ENCODE measurements around the gene SLC35B1. TPM values are rescaled to one million over a fixed set of nuclear protein-coding genes. Genes with fewer than 3 reads are reported as not detected.
A peak's percentile ranks its signal among the peaks of the same experiment; 100 is the strongest.

SLC35B1 gene
- total RNA-seq, 3 donors from 2014 or later (not counting 1 experiment from before 2014, with no cell fraction given) = 74.0 to 121 (median 90.2) TPM

- Mint-ChIP-seq H3K27ac (no peak overlapping the region), H3K36me3 (peaks cover 7% of the 10 kb centered on the region), H3K9me3 (no peaks in the 10 kb centered on the region), H3K4me1 (peaks cover 21 to 22% of the 10 kb centered on the region in 2 donors), H3K4me3 (no peak overlapping the region), H3K27me3 (ENCODE audit: low read depth in 2 of 2) (no peaks in the 10 kb centered on the region)
- no peak for DNase-seq
- no peaks in the 10 kb centered on the region for H3K27me3 ChIP-seq (ENCODE audit: control insufficient read depth, insufficient read depth, low read length)
- H3K36me3 ChIP-seq (ENCODE audit: control insufficient read depth, insufficient read depth, low read length) = peaks cover 32% of the 10 kb centered on the region
- no peak for TF ChIP-seq CTCF (IDR thresholded peaks at IDR 0.05)
- no peak overlapping the region for H3K4me3 ChIP-seq (ENCODE audit: low read length)
- H3K9me3 ChIP-seq (ENCODE audit: control insufficient read depth, insufficient read depth, low read length) = no peaks in the 10 kb centered on the region
- 81% methylated on average over 6 of the region's 6 CpGs for WGBS (ENCODE audit: insufficient coverage)
- peaks cover 21% of the 10 kb centered on the region for H3K4me1 ChIP-seq (ENCODE audit: control insufficient read depth, insufficient read depth, low read length)
- no peak for ATAC-seq
- H3K27ac ChIP-seq (ENCODE audit: low read length) = no peak overlapping the region
- intact Hi-C loops (cut with micrococcal nuclease) = loop anchor here (5.0 to 10.0 kb wide), 3 partner anchors 154 to 299 kb away; partner anchors contain the start of gene DLX3
Measured at GRCh38 chr17:49698005-49698404, 9.8 kb downstream of the SLC35B1 start.

- H3K36me3 Mint-ChIP-seq = peaks cover 5% of the 10 kb centered on the region
- intact Hi-C loops (cut with micrococcal nuclease) = loop anchor here (1.0 to 10.0 kb wide), 5 partner anchors 18 to 301 kb away; partner anchors contain the start of genes DLX3 and SPOP
- no peak for TF ChIP-seq CTCF (IDR thresholded peaks at IDR 0.05)
Measured at GRCh38 chr17:49696233-49696761, 11.5 kb downstream of the SLC35B1 start.

GRCh38 chr17:49695698-49696232 is 12.0 kb downstream of the SLC35B1 start:
- TF ChIP-seq CTCF (IDR thresholded peaks at IDR 0.05) = peak; percentile 23
- peaks cover 21 to 22% of the 10 kb centered on the region in 2 donors for H3K4me1 Mint-ChIP-seq
- peak overlapping the region; percentile 84 to 94 for H3K27ac Mint-ChIP-seq
- WGBS (ENCODE audit: insufficient coverage) = 29% methylated on average over 4 of the region's 5 CpGs
- Histone ChIP-seq H3K36me3 (ENCODE audit: control insufficient read depth, insufficient read depth, low read length) (peaks cover 11% of the 10 kb centered on the region), H3K4me1 (ENCODE audit: control insufficient read depth, insufficient read depth, low read length) (peaks cover 21% of the 10 kb centered on the region), H3K27me3 (ENCODE audit: control insufficient read depth, insufficient read depth, low read length) (no peaks in the 10 kb centered on the region), H3K4me3 (ENCODE audit: low read length) (no peak overlapping the region), H3K9me3 (ENCODE audit: control insufficient read depth, insufficient read depth, low read length) (no peaks in the 10 kb centered on the region), H3K27ac (ENCODE audit: low read length) (peak overlapping the region; percentile 72)
- DNase-seq (no peak), ATAC-seq (no peak)
- H3K9me3 Mint-ChIP-seq = no peaks in the 10 kb centered on the region
- peak overlapping the region; percentile 61 for H3K4me3 Mint-ChIP-seq
- intact Hi-C loops (cut with micrococcal nuclease) = loop anchor here (1.0 to 10.0 kb wide), 6 partner anchors 17 to 302 kb away; partner anchors contain the start of genes DLX3 and SPOP
- peaks cover under 1% of the 10 kb centered on the region for H3K36me3 Mint-ChIP-seq
- no peaks in the 10 kb centered on the region for H3K27me3 Mint-ChIP-seq (ENCODE audit: low read depth in 2 of 2)

More at GRCh38 chr17:49696233-49696761, 11.5 kb downstream of the SLC35B1 start:
- H3K27me3 ChIP-seq (ENCODE audit: control insufficient read depth, insufficient read depth, low read length) = no peaks in the 10 kb centered on the region
- WGBS (ENCODE audit: insufficient coverage) = 27% methylated on average over 8 of the region's 8 CpGs
- peaks cover 16% of the 10 kb centered on the region for H3K36me3 ChIP-seq (ENCODE audit: control insufficient read depth, insufficient read depth, low read length)
- peaks cover 21% of the 10 kb centered on the region for H3K4me1 ChIP-seq (ENCODE audit: control insufficient read depth, insufficient read depth, low read length)
- Mint-ChIP-seq H3K27me3 (ENCODE audit: low read depth in 2 of 2) (no peaks in the 10 kb centered on the region), H3K9me3 (no peaks in the 10 kb centered on the region), H3K27ac (peak overlapping the region; percentile 84 to 94), H3K4me1 (peaks cover 21 to 22% of the 10 kb centered on the region in 2 donors), H3K4me3 (peak overlapping the region; percentile 61)
- ATAC-seq (peak; percentile 90 to 97 (median 92)), DNase-seq (peak; percentile 62 to 86)
- H3K4me3 ChIP-seq (ENCODE audit: low read length) = no peak overlapping the region
- no peaks in the 10 kb centered on the region for H3K9me3 ChIP-seq (ENCODE audit: control insufficient read depth, insufficient read depth, low read length)
- H3K27ac ChIP-seq (ENCODE audit: low read length) = peak overlapping the region; percentile 72
